H9 (cell line): ENCODE measurements around the gene MEGF9. TPM values are rescaled to one million over a fixed set of nuclear protein-coding genes. Genes with fewer than 3 reads are reported as not detected.

ENCODE experiments used
- DNase-seq: peaks from one replicate; pipeline ENCODE4 v3.0.0-alpha.2; 2017
- H2AFZ ChIP-seq: one replicate; pipeline ENCODE4 v1.6.1; 2013; ENCODE audit warnings: mild to moderate bottlenecking, low read length, control low read depth, moderate library complexity
- H2AK5ac ChIP-seq: 2 replicates; pipeline ENCODE4 v1.6.1; 2013; ENCODE audit warnings: low read length, control low read depth, mixed read lengths; ENCODE audit not compliant: insufficient read length
- H2BK120ac ChIP-seq: one replicate; pipeline ENCODE4 v1.6.1; 2013; ENCODE audit warnings: low read depth, mild to moderate bottlenecking, low read length, control low read depth, inconsistent platforms; ENCODE audit not compliant: poor library complexity, severe bottlenecking
- H2BK12ac ChIP-seq: 2 replicates; pipeline ENCODE4 v1.6.1; 2013; ENCODE audit warnings: low read length, control low read depth, mixed read lengths, low read depth; ENCODE audit not compliant: insufficient read length
- H2BK15ac ChIP-seq: 2 replicates; pipeline ENCODE4 v1.6.1; 2013; ENCODE audit warnings: low read depth, low read length, control low read depth
- H2BK20ac ChIP-seq: one replicate; pipeline ENCODE4 v1.6.1; 2013; ENCODE audit warnings: low read depth, mild to moderate bottlenecking, low read length, control low read depth, inconsistent platforms; ENCODE audit not compliant: poor library complexity, severe bottlenecking
- H2BK5ac ChIP-seq: 2 replicates; pipeline ENCODE4 v1.6.1; 2013; ENCODE audit warnings: low read length, control low read depth, mixed read lengths; ENCODE audit not compliant: insufficient read length
- H3K14ac ChIP-seq: 2 replicates; pipeline ENCODE4 v1.6.1; 2013; ENCODE audit warnings: low read length, control low read depth; ENCODE audit not compliant: insufficient read depth
- H3K18ac ChIP-seq: 2 replicates; pipeline ENCODE4 v1.6.1; 2013; ENCODE audit warnings: low read depth, mild to moderate bottlenecking, mixed read lengths, low read length, control low read depth; ENCODE audit not compliant: insufficient read length
- H3K23ac ChIP-seq: 2 replicates; pipeline ENCODE4 v1.6.1; 2013; ENCODE audit warnings: low read length, control low read depth, mixed read lengths, low read depth; ENCODE audit not compliant: insufficient read length
- H3K23me2 ChIP-seq: 2 replicates; pipeline ENCODE4 v1.6.1; 2013; ENCODE audit warnings: low read depth, mild to moderate bottlenecking, mixed read lengths, low read length, control low read depth; ENCODE audit not compliant: insufficient read length, poor library complexity, severe bottlenecking
- H3K27ac ChIP-seq: 2 replicates; pipeline ENCODE4 v1.5.1; 2013; ENCODE audit warnings: low read length, control low read depth, mixed read lengths, low read depth; ENCODE audit not compliant: insufficient read length
- H3K27me3 ChIP-seq: 2 replicates; pipeline ENCODE4 v1.6.1; 2013; ENCODE audit warnings: low read length, control low read depth, inconsistent platforms; ENCODE audit not compliant: insufficient read depth
- H3K4ac ChIP-seq: 2 replicates; pipeline ENCODE4 v1.6.1; 2013; ENCODE audit warnings: low read depth, mild to moderate bottlenecking, control low read depth, inconsistent platforms, low read length, moderate library complexity
- H3K4me1 ChIP-seq: 2 replicates; pipeline ENCODE4 v1.6.1; 2013; ENCODE audit warnings: low read length, control low read depth, inconsistent platforms; ENCODE audit not compliant: insufficient read depth
- H3K4me2 ChIP-seq: 2 replicates; pipeline ENCODE4 v1.6.1; 2013; ENCODE audit warnings: low read length, control low read depth, mixed read lengths; ENCODE audit not compliant: insufficient read length, insufficient read depth
- H3K56ac ChIP-seq: 2 replicates; pipeline ENCODE4 v1.6.1; 2013; ENCODE audit warnings: low read depth, mild to moderate bottlenecking, mixed read lengths, low read length, control low read depth; ENCODE audit not compliant: insufficient read length
- H3K79me1 ChIP-seq: 2 replicates; pipeline ENCODE4 v1.6.1; 2013; ENCODE audit warnings: low read depth, mild to moderate bottlenecking, moderate library complexity, low read length, control low read depth, inconsistent platforms; ENCODE audit not compliant: insufficient read depth, poor library complexity, severe bottlenecking
- H3K79me2 ChIP-seq: 2 replicates; pipeline ENCODE4 v1.6.1; 2013; ENCODE audit warnings: low read length, control low read depth, inconsistent platforms; ENCODE audit not compliant: insufficient read depth
- H3K9ac ChIP-seq: 2 replicates; pipeline ENCODE4 v1.6.1; 2013; ENCODE audit warnings: low read length, control low read depth, mixed read lengths; ENCODE audit not compliant: insufficient read length; ENCODE audit errors: extremely low read depth
- H3K9me3 ChIP-seq: one replicate; pipeline ENCODE4 v1.6.1; 2013; ENCODE audit warnings: low read depth, low read length, inconsistent platforms; ENCODE audit not compliant: control insufficient read depth
- H3T11ph ChIP-seq: one replicate; pipeline ENCODE4 v1.6.1; 2013; ENCODE audit warnings: mild to moderate bottlenecking, low read length, control low read depth, inconsistent platforms
- H4K20me1 ChIP-seq: one replicate; pipeline ENCODE4 v1.6.1; 2013; ENCODE audit not compliant: control insufficient read depth, insufficient read length, insufficient read depth
- H4K5ac ChIP-seq: 2 replicates; pipeline ENCODE4 v1.6.1; 2013; ENCODE audit warnings: low read depth, mild to moderate bottlenecking, mixed read lengths, low read length, control low read depth; ENCODE audit not compliant: insufficient read length
- H4K8ac ChIP-seq: replicated peaks from 2 replicates; pipeline ENCODE4 v1.6.1; 2013; ENCODE audit warnings: low read length, control low read depth, mixed read lengths, low read depth; ENCODE audit not compliant: insufficient read length
- H4K91ac ChIP-seq: 2 replicates; pipeline ENCODE4 v1.6.1; 2013; ENCODE audit warnings: low read depth, mild to moderate bottlenecking, moderate library complexity, mixed read lengths, low read length, control low read depth; ENCODE audit not compliant: insufficient read length
- H3K27ac Mint-ChIP-seq, 3 experiments: 2 replicates in 2 of 3; 3 replicates in 1 of 3; pipeline ENCODE4 v1.8.0; 2020 to 2021; ENCODE audit warnings: mixed read lengths in 3 of 3, mild to moderate bottlenecking in 1 of 3, moderate library complexity in 1 of 3
- H3K27me3 Mint-ChIP-seq: 2 replicates; pipeline ENCODE4 v1.8.0; 2021; ENCODE audit warnings: low read depth, mild to moderate bottlenecking, moderate library complexity, mixed read lengths
- H3K36me3 Mint-ChIP-seq, 3 experiments: 2 replicates in 2 of 3; 3 replicates in 1 of 3; pipeline ENCODE4 v1.8.0; 2020 to 2021; ENCODE audit warnings: low read depth in 3 of 3, mixed read lengths in 3 of 3; ENCODE audit not compliant: insufficient read depth in 1 of 3
- H3K4me1 Mint-ChIP-seq, 2 experiments: 2 replicates each; pipeline ENCODE4 v1.8.0; 2020; ENCODE audit warnings: mixed read lengths in 2 of 2
- H3K4me3 Mint-ChIP-seq, 2 experiments: 2 replicates in 1 of 2; 3 replicates in 1 of 2; pipeline ENCODE4 v1.8.0; 2020 to 2021; ENCODE audit warnings: mild to moderate bottlenecking in 2 of 2, mixed read lengths in 2 of 2, moderate library complexity in 1 of 2
- H3K9me3 Mint-ChIP-seq, 2 experiments: 2 replicates in 1 of 2; 3 replicates in 1 of 2; pipeline ENCODE4 v1.8.0; 2020; ENCODE audit warnings: mild to moderate bottlenecking in 2 of 2, mixed read lengths in 2 of 2, moderate library complexity in 1 of 2
- WGBS: extraction: QIAGEN DNeasy Blood & Tissue Kit; methylation state at CpG from one replicate; pipeline ENCODE4 v1.1.7; 2013; ENCODE audit warnings: missing lambda C conversion rate, low lambda C conversion rate, mixed read lengths; ENCODE audit not compliant: insufficient read length; ENCODE audit errors: extremely low coverage; 5-methylcytosine and 5-hydroxymethylcytosine counted together
- total RNA-seq: library from RNA; stranded (reverse); gene quantifications from 2 replicates; pipeline ENCODE4 v1.2.1, GENCODE V29; 2021
- TF ChIP-seq, protein P1 (sequence below): fragments of 200-600 bp; sonication (generic); conservative IDR thresholded peaks from 3 replicates; pipeline ENCODE4 v1.8.0; 2021; ENCODE audit warnings: antibody characterized with exemption, mild to moderate bottlenecking

MEGF9 gene
- total RNA-seq, 1 experiment from 2014 or later = 0.94 TPM

GRCh38 chr9:120568816-120569215, 145.5 kb downstream of the MEGF9 start:
- WGBS = no CpG with 5 or more reads among the region's 5 CpGs
- no peaks in the 10 kb centered on the region for H3K27me3 ChIP-seq
- H3K56ac ChIP-seq = no peak overlapping the region
- peaks cover 30 to 76% (median 62%) of the 10 kb centered on the region in 3 experiments; a peak in 6 of 7 replicates for H3K36me3 Mint-ChIP-seq
- H3K4me3 Mint-ChIP-seq = no peak overlapping the region
- no peak overlapping the region for H3K4me2 ChIP-seq
- H2BK12ac ChIP-seq = no peak overlapping the region
- TF ChIP-seq, protein P1, sequence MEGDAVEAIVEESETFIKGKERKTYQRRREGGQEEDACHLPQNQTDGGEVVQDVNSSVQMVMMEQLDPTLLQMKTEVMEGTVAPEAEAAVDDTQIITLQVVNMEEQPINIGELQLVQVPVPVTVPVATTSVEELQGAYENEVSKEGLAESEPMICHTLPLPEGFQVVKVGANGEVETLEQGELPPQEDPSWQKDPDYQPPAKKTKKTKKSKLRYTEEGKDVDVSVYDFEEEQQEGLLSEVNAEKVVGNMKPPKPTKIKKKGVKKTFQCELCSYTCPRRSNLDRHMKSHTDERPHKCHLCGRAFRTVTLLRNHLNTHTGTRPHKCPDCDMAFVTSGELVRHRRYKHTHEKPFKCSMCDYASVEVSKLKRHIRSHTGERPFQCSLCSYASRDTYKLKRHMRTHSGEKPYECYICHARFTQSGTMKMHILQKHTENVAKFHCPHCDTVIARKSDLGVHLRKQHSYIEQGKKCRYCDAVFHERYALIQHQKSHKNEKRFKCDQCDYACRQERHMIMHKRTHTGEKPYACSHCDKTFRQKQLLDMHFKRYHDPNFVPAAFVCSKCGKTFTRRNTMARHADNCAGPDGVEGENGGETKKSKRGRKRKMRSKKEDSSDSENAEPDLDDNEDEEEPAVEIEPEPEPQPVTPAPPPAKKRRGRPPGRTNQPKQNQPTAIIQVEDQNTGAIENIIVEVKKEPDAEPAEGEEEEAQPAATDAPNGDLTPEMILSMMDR = no peak
- no peak overlapping the region for H2BK15ac ChIP-seq
- no peak overlapping the region for H3K27ac Mint-ChIP-seq
- H3K23ac ChIP-seq = no peak overlapping the region
- H3K27me3 Mint-ChIP-seq = no peaks in the 10 kb centered on the region
- H3K23me2 ChIP-seq = no peaks in the 10 kb centered on the region
- no peaks in the 10 kb centered on the region for H3K4me1 Mint-ChIP-seq
- no peak overlapping the region for H2BK120ac ChIP-seq
- H3K9ac ChIP-seq = no peak overlapping the region
- H3T11ph ChIP-seq = no peak overlapping the region
- no peak overlapping the region for H4K8ac ChIP-seq
- no peaks in the 10 kb centered on the region for H4K20me1 ChIP-seq
- H4K91ac ChIP-seq = no peak overlapping the region
- peaks cover 9% of the 10 kb centered on the region for H3K79me1 ChIP-seq
- no peak overlapping the region for H2BK20ac ChIP-seq
- H2AK5ac ChIP-seq = no peak overlapping the region
- peaks cover 2% of the 10 kb centered on the region; the same call in 1 of the 2 replicates for H3K79me2 ChIP-seq
- no peak overlapping the region for H3K27ac ChIP-seq
- H3K14ac ChIP-seq = no peak overlapping the region
- H2AFZ ChIP-seq = no peak overlapping the region
- H3K18ac ChIP-seq = no peak overlapping the region
- no peak for DNase-seq
- H3K9me3 Mint-ChIP-seq = no peaks in the 10 kb centered on the region
- H2BK5ac ChIP-seq = no peak overlapping the region
- no peaks in the 10 kb centered on the region for H3K9me3 ChIP-seq
- no peak overlapping the region for H4K5ac ChIP-seq
- no peak overlapping the region for H3K4ac ChIP-seq
- no peaks in the 10 kb centered on the region for H3K4me1 ChIP-seq
